HepG2 (cell line): ENCODE measurements around the gene ARF6. TPM values are rescaled to one million over a fixed set of nuclear protein-coding genes. Genes with fewer than 3 reads are reported as not detected.

ENCODE experiments used
- ATF7-NPFF ChIP-seq: sonication (generic); formaldehyde crosslinking; IDR thresholded peaks from 2 replicates; pipeline ENCODE4 v1.8.1; 2023; ENCODE audit warnings: mild to moderate bottlenecking, low read depth, missing genetic modification reagents, moderate library complexity
- ETV5 ChIP-seq: IDR thresholded peaks from 2 replicates; pipeline ENCODE4 v1.6.1; 2018; ENCODE audit warnings: missing biosample characterization, missing genetic modification reagents, inconsistent platforms, borderline replicate concordance
- FOXK1 ChIP-seq: sonication (generic); formaldehyde crosslinking; IDR thresholded peaks from 2 replicates; pipeline ENCODE4 v1.4.0; 2020; ENCODE audit warnings: low read depth, missing genetic modification reagents, borderline replicate concordance
- HMG20A ChIP-seq: IDR thresholded peaks from 2 replicates; pipeline ENCODE4 v1.6.1; 2016; ENCODE audit warnings: borderline replicate concordance
- HMG20B ChIP-seq: conservative IDR thresholded peaks from 2 replicates; pipeline ENCODE4 v1.6.1; 2016; ENCODE audit warnings: missing genetic modification reagents, missing compliant biosample characterization
- NCOA5 ChIP-seq: sonication (generic); formaldehyde crosslinking; IDR thresholded peaks from 2 replicates; pipeline ENCODE4 v1.4.0; 2020; ENCODE audit warnings: missing genetic modification reagents
- NFATC3 ChIP-seq: sonication (generic); formaldehyde crosslinking; IDR thresholded peaks from 2 replicates; pipeline ENCODE4 v1.5.1; 2020; ENCODE audit warnings: mild to moderate bottlenecking, missing genetic modification reagents
- NFE2L1 ChIP-seq: sonication (generic); formaldehyde crosslinking; IDR thresholded peaks from 2 replicates; pipeline ENCODE4 v1.4.0; 2020; ENCODE audit warnings: missing genetic modification reagents, mild to moderate bottlenecking, borderline replicate concordance
- NFYC ChIP-seq: IDR thresholded peaks from 2 replicates; pipeline ENCODE4 v1.6.1; 2016; ENCODE audit warnings: missing genetic modification reagents, missing compliant biosample characterization
- POGK ChIP-seq: sonication (generic); formaldehyde crosslinking; conservative IDR thresholded peaks from 2 replicates; pipeline ENCODE4 v1.8.0; 2022; ENCODE audit warnings: mild to moderate bottlenecking, moderate library complexity, missing genetic modification reagents
- PRMT3 ChIP-seq: sonication (generic); formaldehyde crosslinking; IDR thresholded peaks from 2 replicates; pipeline ENCODE4 v1.8.1; 2022; ENCODE audit warnings: low read depth, mild to moderate bottlenecking, moderate library complexity, missing genetic modification reagents, borderline replicate concordance
- RBM39 ChIP-seq: fragments of 200-400 bp; formaldehyde crosslinking; IDR thresholded peaks from one replicate; pipeline ENCODE4 v1.6.1; 2018; ENCODE audit warnings: antibody characterized with exemption, mild to moderate bottlenecking, low read depth, low read length; ENCODE audit not compliant: poor library complexity, severe bottlenecking
- SNAPC5 ChIP-seq: sonication (generic); formaldehyde crosslinking; IDR thresholded peaks from 2 replicates; pipeline ENCODE4 v1.8.1; 2023; ENCODE audit warnings: mild to moderate bottlenecking, missing genetic modification reagents, borderline replicate concordance
- SNRNP70 ChIP-seq: fragments of 200-400 bp; formaldehyde crosslinking; IDR thresholded peaks from 2 replicates; pipeline ENCODE4 v1.6.1; 2017; ENCODE audit warnings: mild to moderate bottlenecking, low read depth, low read length, moderate library complexity
- STAT6 ChIP-seq: sonication (generic); formaldehyde crosslinking; IDR thresholded peaks from 2 replicates; pipeline ENCODE4 v1.4.0; 2020; ENCODE audit warnings: missing genetic modification reagents, mild to moderate bottlenecking, borderline replicate concordance
- TARDBP ChIP-seq: sonication (generic); formaldehyde crosslinking; IDR thresholded peaks from 2 replicates; pipeline ENCODE4 v1.8.0; 2022; ENCODE audit warnings: mild to moderate bottlenecking, missing genetic modification reagents
- ZMAT5 ChIP-seq: sonication (generic); formaldehyde crosslinking; IDR thresholded peaks from 2 replicates; pipeline ENCODE4 v1.5.0; 2020; ENCODE audit warnings: mild to moderate bottlenecking, low read depth, missing genetic modification reagents, borderline replicate concordance
- ZNF24 ChIP-seq: fragments of 450-650 bp; IDR thresholded peaks from 2 replicates; pipeline ENCODE4 v1.6.1; 2017; ENCODE audit warnings: antibody characterized with exemption, mild to moderate bottlenecking
- ZNF512 ChIP-seq: sonication (generic); formaldehyde crosslinking; IDR thresholded peaks from 2 replicates; pipeline ENCODE4 v1.4.0; 2020; ENCODE audit warnings: mild to moderate bottlenecking, missing genetic modification reagents
- ZNF614 ChIP-seq: IDR thresholded peaks from 2 replicates; pipeline ENCODE4 v1.6.1; 2018; ENCODE audit warnings: missing biosample characterization, missing genetic modification reagents, inconsistent platforms, borderline replicate concordance
- ZNF704 ChIP-seq: sonication (generic); formaldehyde crosslinking; IDR thresholded peaks from 2 replicates; pipeline ENCODE4 v1.8.1; 2023; ENCODE audit warnings: mild to moderate bottlenecking, inconsistent platforms, moderate library complexity, missing genetic modification reagents, borderline replicate concordance
- ZNF775 ChIP-seq: sonication (generic); formaldehyde crosslinking; IDR thresholded peaks from 2 replicates; pipeline ENCODE4 v1.4.0; 2020; ENCODE audit warnings: missing genetic modification reagents, mild to moderate bottlenecking, moderate library complexity, borderline replicate concordance
- polyA plus RNA-seq, 8 experiments: library from polyadenylated mRNA; depleted of rRNA in 3 of 8; stranded (reverse) in 7 of 8; unstranded in 1 of 8; fragments of >200 nt; fragmentation: Illumina TruSeq in 4 of 8; extraction: Trizol in 4 of 8; gene quantifications; 2 replicates each; pipeline versions ENCODE4 v1.2.1 to v1.2.3, GENCODE V29; 2011 to 2016; ENCODE audit warnings: low read depth in 4 of 8, missing spikeins in 1 of 8, mixed read lengths in 1 of 8; ENCODE audit not compliant: insufficient read depth in 1 of 8
- total RNA-seq, 5 experiments: library from RNA; depleted of rRNA; stranded (reverse); fragments of >200 nt; fragmentation: Illumina TruSeq; extraction: Trizol; gene quantifications; 2 replicates each; pipeline ENCODE4 v1.2.3, GENCODE V29; 2016; ENCODE audit warnings: low read depth in 1 of 5

ARF6 gene
- total and polyA plus RNA-seq, 2 of the 13 experiments (the other 11 are each of a cell fraction or from before 2014, with no cell fraction given): 12.7 to 31.9 TPM

GRCh38 chr14:49935526-49935925 lies 42.6 kb downstream of the ARF6 start (continued):
- TF ChIP-seq FOXK1 (CRISPR knock-in tag) (no peak), NFYC (CRISPR knock-in tag) (no peak), ZNF704 (CRISPR knock-in tag) (no peak), NFE2L1 (CRISPR knock-in tag) (no peak), ZNF775 (CRISPR knock-in tag) (no peak), NCOA5 (CRISPR knock-in tag) (no peak), POGK (CRISPR knock-in tag) (no peak), NFATC3 (CRISPR knock-in tag) (no peak), PRMT3 (no peak), SNRNP70 (no peak), ZNF614 (CRISPR knock-in tag) (no peak), RBM39 (no peak), ZNF512 (CRISPR knock-in tag) (no peak), ATF7-NPFF (CRISPR knock-in tag) (no peak), TARDBP (CRISPR knock-in tag) (no peak), ETV5 (CRISPR knock-in tag) (peak; percentile 33; the same call in 1 of the 2 replicates), SNAPC5 (CRISPR knock-in tag) (no peak), HMG20B (CRISPR knock-in tag) (no peak), STAT6 (CRISPR knock-in tag) (no peak), HMG20A (CRISPR knock-in tag) (0 out of 2 replicates have a peak, but pooled peaks have one; percentile 43), ZNF24 (peak; percentile 43; the same call in 1 of the 2 replicates), ZMAT5 (CRISPR knock-in tag) (no peak)
